ENCODE results near the gene KRTCAP2. TPM values are rescaled to one million over a fixed set of nuclear protein-coding genes. Genes with fewer than 3 reads are reported as not detected.
"Not testable (repeated sequence)": the region's sequence is repeated elsewhere in the genome, so short reads cannot be mapped to it uniquely, and the experiment has no call there.

Gene KRTCAP2
- 177 and 223 TPM in 2 replicates for total RNA-seq (2014; rRNA removed; shearing (Covaris generic))

GRCh38 chr1:155172732-155173477, at the start of gene KRTCAP2:
Gene KRTCAP2, minus strand, starts transcription at chr1:155173304. Its CDS starts 80 bp downstream, at chr1:155173224.
- in situ Hi-C loops (cut with HindIII; ENCODE audit: low sequenced_read_pairs) = no loop called here
- peak; percentile 96 for DNase-seq (ENCODE audit: low spot score)

GRCh38 chr1:155220211-155220965, 47.3 kb upstream of the KRTCAP2 start:
- in situ Hi-C loops (cut with HindIII; ENCODE audit: low sequenced_read_pairs); DNase-seq (ENCODE audit: low spot score): not testable (repeated sequence)

GRCh38 chr1:155219592-155220031, 46.5 kb upstream of the KRTCAP2 start:
- peak; percentile 83 for DNase-seq (ENCODE audit: low spot score)
- in situ Hi-C loops (cut with HindIII; ENCODE audit: low sequenced_read_pairs) = no loop called here

GRCh38 chr1:155218854-155219591, 45.9 kb upstream of the KRTCAP2 start:
- in situ Hi-C loops (cut with HindIII; ENCODE audit: low sequenced_read_pairs) = no loop called here
- peak; percentile 94 for DNase-seq (ENCODE audit: low spot score)

- in situ Hi-C loops (cut with HindIII; ENCODE audit: low sequenced_read_pairs); DNase-seq (ENCODE audit: low spot score): not testable (repeated sequence)
Observed at GRCh38 chr1:155214702-155215101, 41.6 kb upstream of the KRTCAP2 start.

GRCh38 chr1:155212051-155212440, 38.9 kb upstream of the KRTCAP2 start:
- in situ Hi-C loops (cut with HindIII; ENCODE audit: low sequenced_read_pairs); DNase-seq (ENCODE audit: low spot score): not testable (repeated sequence)

- in situ Hi-C loops (cut with HindIII; ENCODE audit: low sequenced_read_pairs); DNase-seq (ENCODE audit: low spot score): not testable (repeated sequence)
Observed at GRCh38 chr1:155211381-155212050, 38.4 kb upstream of the KRTCAP2 start.

- in situ Hi-C loops (cut with HindIII; ENCODE audit: low sequenced_read_pairs) = no loop called here
- no peak for DNase-seq (ENCODE audit: low spot score)
Observed at GRCh38 chr1:155210314-155211104, 37.4 kb upstream of the KRTCAP2 start.

GRCh38 chr1:155209312-155209721, 36.2 kb upstream of the KRTCAP2 start:
- in situ Hi-C loops (cut with HindIII; ENCODE audit: low sequenced_read_pairs) = no loop called here
- DNase-seq (ENCODE audit: low spot score) = no peak

GRCh38 chr1:155208541-155209311, 35.6 kb upstream of the KRTCAP2 start, which contains the start of gene MTX1:
Gene MTX1, plus strand, starts transcription at chr1:155208695. Its CDS starts 110 bp downstream, at chr1:155208805.
- in situ Hi-C loops (cut with HindIII; ENCODE audit: low sequenced_read_pairs) = no loop called here
- DNase-seq (ENCODE audit: low spot score) = peak; percentile 84

- DNase-seq (ENCODE audit: low spot score) = peak; percentile 36
- in situ Hi-C loops (cut with HindIII; ENCODE audit: low sequenced_read_pairs) = no loop called here
Observed at GRCh38 chr1:155207806-155208540, 34.9 kb upstream of the KRTCAP2 start, which contains the start of gene THBS3. Gene THBS3, minus strand, starts transcription at chr1:155207897. Its CDS starts 21 bp downstream, at chr1:155207876.

- in situ Hi-C loops (cut with HindIII; ENCODE audit: low sequenced_read_pairs) = no loop called here
Observed at GRCh38 chr1:155206891-155207805, 34.0 kb upstream of the KRTCAP2 start.

GRCh38 chr1:155205969-155206593, 33.0 kb upstream of the KRTCAP2 start:
- no peak for DNase-seq (ENCODE audit: low spot score)
- in situ Hi-C loops (cut with HindIII; ENCODE audit: low sequenced_read_pairs) = no loop called here

More at GRCh38 chr1:155206891-155207805, 34.0 kb upstream of the KRTCAP2 start:
- DNase-seq (ENCODE audit: low spot score) = peak; percentile 84

- in situ Hi-C loops (cut with HindIII; ENCODE audit: low sequenced_read_pairs) = no loop called here
- DNase-seq (ENCODE audit: low spot score) = no peak
Observed at GRCh38 chr1:155205035-155205434, 31.9 kb upstream of the KRTCAP2 start.

Measured in G401 (cell line).